HEK293 (cell line): ENCODE data around the gene UGT1A1.

Source experiments
- PBX3 ChIP-seq: sonication (generic); formaldehyde crosslinking; IDR thresholded peaks from 2 replicates; pipeline ENCODE4 v1.8.1; 2022; ENCODE audit warnings: mild to moderate bottlenecking, moderate library complexity, missing genetic modification reagents
- RBAK ChIP-seq: fragments of 450-650 bp; formaldehyde crosslinking; IDR thresholded peaks from 2 replicates; pipeline ENCODE4 v1.5.1; 2016; ENCODE audit warnings: missing biosample characterization, missing genetic modification characterization
- SP2 ChIP-seq: fragments of 450-650 bp; formaldehyde crosslinking; IDR thresholded peaks from 2 replicates; pipeline ENCODE4 v1.5.1; 2016; ENCODE audit warnings: missing biosample characterization, missing genetic modification characterization
- YY1 ChIP-seq: fragments of 450-650 bp; formaldehyde crosslinking; IDR thresholded peaks from 2 replicates; pipeline ENCODE4 v1.5.1; 2018; ENCODE audit warnings: missing biosample characterization, missing genetic modification characterization
- ZBTB7A ChIP-seq: fragments of 450-650 bp; formaldehyde crosslinking; IDR thresholded peaks from 2 replicates; pipeline ENCODE4 v1.5.1; 2016; ENCODE audit warnings: low read depth, missing biosample characterization, missing genetic modification characterization
- ZNF324 ChIP-seq: fragments of 450-650 bp; formaldehyde crosslinking; IDR thresholded peaks from 2 replicates; pipeline ENCODE4 v1.5.1; 2016; ENCODE audit warnings: missing biosample characterization, missing genetic modification characterization
- ZNF510 ChIP-seq: fragments of 450-650 bp; formaldehyde crosslinking; IDR thresholded peaks from 2 replicates; pipeline ENCODE4 v1.5.1; 2018; ENCODE audit warnings: mild to moderate bottlenecking, missing genetic modification characterization, missing biosample characterization; ENCODE audit not compliant: insufficient replicate concordance
- ZNF701 ChIP-seq: fragments of 450-650 bp; formaldehyde crosslinking; IDR thresholded peaks from 2 replicates; pipeline ENCODE4 v1.5.1; 2016; ENCODE audit warnings: missing biosample characterization, missing genetic modification characterization
- ZNF768 ChIP-seq: fragments of 450-650 bp; formaldehyde crosslinking; IDR thresholded peaks from 2 replicates; pipeline ENCODE4 v1.5.1; 2018; ENCODE audit warnings: missing biosample characterization, mild to moderate bottlenecking, missing genetic modification characterization
- ZSCAN30 ChIP-seq: fragments of 450-650 bp; IDR thresholded peaks from 2 replicates; pipeline ENCODE4 v1.5.1; 2018; ENCODE audit warnings: missing biosample characterization, mild to moderate bottlenecking, missing genetic modification characterization, moderate library complexity
- TF ChIP-seq, protein P1 (sequence below): fragments of 450-650 bp; formaldehyde crosslinking; IDR thresholded peaks from 2 replicates; pipeline ENCODE4 v1.5.1; 2016; ENCODE audit warnings: missing biosample characterization, missing genetic modification characterization
- TF ChIP-seq, protein P2 (sequence below): fragments of 450-650 bp; formaldehyde crosslinking; IDR thresholded peaks from 2 replicates; pipeline ENCODE4 v1.5.1; 2016; ENCODE audit warnings: missing biosample characterization, missing genetic modification characterization

GRCh38 chr2:233758849-233759248 is 1.2 kb upstream of the UGT1A1 start:
- TF ChIP-seq ZNF324 (tag by site-specific recombination), result no peak
- TF ChIP-seq SP2 (tag by site-specific recombination), result no peak
- no peak for TF ChIP-seq ZNF768 (tag by site-specific recombination)
- no peak for TF ChIP-seq ZSCAN30 (tag by site-specific recombination)
- TF ChIP-seq, protein P1, sequence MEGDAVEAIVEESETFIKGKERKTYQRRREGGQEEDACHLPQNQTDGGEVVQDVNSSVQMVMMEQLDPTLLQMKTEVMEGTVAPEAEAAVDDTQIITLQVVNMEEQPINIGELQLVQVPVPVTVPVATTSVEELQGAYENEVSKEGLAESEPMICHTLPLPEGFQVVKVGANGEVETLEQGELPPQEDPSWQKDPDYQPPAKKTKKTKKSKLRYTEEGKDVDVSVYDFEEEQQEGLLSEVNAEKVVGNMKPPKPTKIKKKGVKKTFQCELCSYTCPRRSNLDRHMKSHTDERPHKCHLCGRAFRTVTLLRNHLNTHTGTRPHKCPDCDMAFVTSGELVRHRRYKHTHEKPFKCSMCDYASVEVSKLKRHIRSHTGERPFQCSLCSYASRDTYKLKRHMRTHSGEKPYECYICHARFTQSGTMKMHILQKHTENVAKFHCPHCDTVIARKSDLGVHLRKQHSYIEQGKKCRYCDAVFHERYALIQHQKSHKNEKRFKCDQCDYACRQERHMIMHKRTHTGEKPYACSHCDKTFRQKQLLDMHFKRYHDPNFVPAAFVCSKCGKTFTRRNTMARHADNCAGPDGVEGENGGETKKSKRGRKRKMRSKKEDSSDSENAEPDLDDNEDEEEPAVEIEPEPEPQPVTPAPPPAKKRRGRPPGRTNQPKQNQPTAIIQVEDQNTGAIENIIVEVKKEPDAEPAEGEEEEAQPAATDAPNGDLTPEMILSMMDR (tag by site-specific recombination), result no peak
- TF ChIP-seq YY1 (tag by site-specific recombination), result no peak
- TF ChIP-seq ZBTB7A (tag by site-specific recombination), result no peak
- TF ChIP-seq ZNF701 (tag by site-specific recombination), result no peak
- no peak for TF ChIP-seq PBX3 (CRISPR knock-in tag)
- no peak for TF ChIP-seq RBAK
- TF ChIP-seq, protein P2, sequence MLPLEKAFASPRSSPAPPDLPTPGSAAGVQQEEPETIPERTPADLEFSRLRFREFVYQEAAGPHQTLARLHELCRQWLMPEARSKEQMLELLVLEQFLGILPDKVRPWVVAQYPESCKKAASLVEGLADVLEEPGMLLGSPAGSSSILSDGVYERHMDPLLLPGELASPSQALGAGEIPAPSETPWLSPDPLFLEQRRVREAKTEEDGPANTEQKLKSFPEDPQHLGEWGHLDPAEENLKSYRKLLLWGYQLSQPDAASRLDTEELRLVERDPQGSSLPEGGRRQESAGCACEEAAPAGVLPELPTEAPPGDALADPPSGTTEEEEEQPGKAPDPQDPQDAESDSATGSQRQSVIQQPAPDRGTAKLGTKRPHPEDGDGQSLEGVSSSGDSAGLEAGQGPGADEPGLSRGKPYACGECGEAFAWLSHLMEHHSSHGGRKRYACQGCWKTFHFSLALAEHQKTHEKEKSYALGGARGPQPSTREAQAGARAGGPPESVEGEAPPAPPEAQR (tag by site-specific recombination), result no peak
- TF ChIP-seq ZNF510 (tag by site-specific recombination), result no peak
